Measurements from ENCODE around the gene RFTN1. TPM values are rescaled to one million over a fixed set of nuclear protein-coding genes. Genes with fewer than 3 reads are reported as not detected.

Gene RFTN1
- total and polyA plus RNA-seq, 5 donors from 2014 or later, result 87.1 to 111 (median 104) TPM

DNA sequence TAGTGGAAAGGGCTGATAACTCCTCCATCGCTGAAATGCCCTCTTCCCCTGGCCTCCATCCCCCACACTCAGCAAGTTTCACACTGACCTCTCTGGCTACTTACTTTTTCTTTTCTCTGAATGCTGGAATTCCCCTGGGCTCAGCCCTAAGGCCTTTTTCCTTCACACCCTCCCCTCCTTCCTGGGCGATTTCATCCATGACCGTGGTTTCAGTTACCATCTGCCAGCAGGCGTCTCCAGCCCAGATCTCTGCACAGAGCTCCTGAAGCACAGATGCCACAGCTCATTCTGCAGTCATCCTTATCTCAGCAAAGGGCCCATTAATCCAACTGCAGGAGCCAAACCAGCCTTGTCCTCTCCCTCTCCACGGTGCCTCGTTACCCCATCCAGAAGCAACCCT is 114.0 kb downstream of the RFTN1 start:
- Mint-ChIP-seq H3K9me3 (no peaks in the 10 kb centered on the region), H3K27ac (peak overlapping the region; percentile 16 to 62 (median 56)), H3K4me1 (peaks cover 16 to 49% (median 32%) of the 10 kb centered on the region in 4 donors), H3K4me3 (no peak overlapping the region), H3K36me3 (peaks cover 36% of the 10 kb centered on the region), H3K27me3 (no peaks in the 10 kb centered on the region)
- H3K9me3 ChIP-seq (ENCODE audit: control insufficient read depth in 2 of 2, low read length in 2 of 2), result no peaks in the 10 kb centered on the region
- no peak overlapping the region for H3K27ac ChIP-seq (ENCODE audit: insufficient read depth, low read length, poor library complexity, severe bottlenecking)
- H3K4me3 ChIP-seq (ENCODE audit: low read depth, low read length), result no peak overlapping the region
- H3K27me3 ChIP-seq (ENCODE audit: control insufficient read depth, insufficient read depth, low read length), result no peaks in the 10 kb centered on the region
- H3K36me3 ChIP-seq (ENCODE audit: control insufficient read depth, insufficient read depth, low read length), result peaks cover 14% of the 10 kb centered on the region
- no peaks in the 10 kb centered on the region for H3K4me1 ChIP-seq (ENCODE audit: control insufficient read depth, insufficient read depth, low read length, poor library complexity, severe bottlenecking)
- DNase-seq (no peak), ATAC-seq (ENCODE audit: low read depth in 2 of 2) (no peak)

DNA sequence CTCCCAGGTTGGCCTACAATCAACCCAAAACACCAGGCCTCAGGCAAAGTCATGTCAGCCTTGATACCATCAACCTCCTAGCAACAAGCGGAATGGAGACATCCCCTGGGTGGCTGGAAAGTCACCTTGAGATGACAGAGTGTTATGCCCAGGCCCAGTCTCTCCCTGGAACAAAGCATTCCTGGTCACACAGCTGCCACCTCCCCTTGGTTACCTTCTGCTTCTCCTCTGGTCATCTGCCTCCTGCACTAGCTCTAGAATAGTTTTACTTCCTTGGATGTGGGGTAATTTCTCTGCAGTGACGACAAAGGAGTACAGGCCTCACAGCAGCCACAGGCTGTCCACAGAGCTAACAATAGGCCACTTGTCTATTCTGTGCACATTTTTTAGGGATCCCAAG is 114.9 kb downstream of the RFTN1 start:
- Mint-ChIP-seq H3K4me1 (peaks cover 14 to 48% (median 32%) of the 10 kb centered on the region in 4 donors), H3K36me3 (peaks cover 40% of the 10 kb centered on the region), H3K9me3 (no peaks in the 10 kb centered on the region), H3K27ac (peak overlapping the region in 1 of 3 donors; percentile 71), H3K4me3 (no peak overlapping the region), H3K27me3 (no peaks in the 10 kb centered on the region)
- Histone ChIP-seq H3K36me3 (ENCODE audit: control insufficient read depth, insufficient read depth, low read length) (peaks cover 15% of the 10 kb centered on the region), H3K4me1 (ENCODE audit: control insufficient read depth, insufficient read depth, low read length, poor library complexity, severe bottlenecking) (no peaks in the 10 kb centered on the region), H3K9me3 (ENCODE audit: control insufficient read depth in 2 of 2, low read length in 2 of 2) (no peaks in the 10 kb centered on the region), H3K27me3 (ENCODE audit: control insufficient read depth, insufficient read depth, low read length) (no peaks in the 10 kb centered on the region), H3K4me3 (ENCODE audit: low read depth, low read length) (no peak overlapping the region), H3K27ac (ENCODE audit: insufficient read depth, low read length, poor library complexity, severe bottlenecking) (no peak overlapping the region)
- ATAC-seq (ENCODE audit: low read depth in 2 of 2), result no peak
- DNase-seq, result no peak

- Mint-ChIP-seq H3K27ac (peak overlapping the region in 1 of 3 donors; percentile 8), H3K4me3 (no peak overlapping the region)
These were observed 117.3 kb downstream of the RFTN1 start for GRCh38 chr3:16396202-16396601.

DNA sequence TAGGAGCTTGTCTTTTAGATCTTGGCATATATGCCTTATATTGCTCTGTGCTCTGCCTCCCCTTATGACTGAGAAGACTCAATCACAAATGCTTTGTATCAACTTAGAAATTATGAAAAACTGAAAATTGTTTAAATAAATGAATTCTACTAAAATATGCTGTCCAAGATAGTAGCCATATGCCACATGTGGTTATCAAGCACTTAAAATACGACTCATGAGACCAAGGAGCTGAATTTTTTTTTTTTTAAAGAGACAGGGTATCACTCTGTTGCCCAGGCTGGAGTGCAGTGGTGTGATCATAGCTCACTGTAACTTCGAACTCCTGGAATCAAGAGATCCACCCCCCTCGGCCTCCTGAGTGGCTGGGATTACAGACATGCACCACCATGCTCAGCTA is 118.3 kb downstream of the RFTN1 start:
- ATAC-seq (ENCODE audit: low read depth in 2 of 2) (no peak), DNase-seq (no peak)
- Histone ChIP-seq H3K4me3 (ENCODE audit: low read depth, low read length) (no peak overlapping the region), H3K9me3 (ENCODE audit: control insufficient read depth in 2 of 2, low read length in 2 of 2) (no peaks in the 10 kb centered on the region), H3K27ac (ENCODE audit: insufficient read depth, low read length, poor library complexity, severe bottlenecking) (no peak overlapping the region), H3K27me3 (ENCODE audit: control insufficient read depth, insufficient read depth, low read length) (no peaks in the 10 kb centered on the region), H3K36me3 (ENCODE audit: control insufficient read depth, insufficient read depth, low read length) (peaks cover 11% of the 10 kb centered on the region), H3K4me1 (ENCODE audit: control insufficient read depth, insufficient read depth, low read length, poor library complexity, severe bottlenecking) (no peaks in the 10 kb centered on the region)
- H3K36me3 Mint-ChIP-seq, result peaks cover 23% of the 10 kb centered on the region
- peaks cover 0 to 2% (median 0%) of the 10 kb centered on the region in 7 donors for H3K9me3 Mint-ChIP-seq
- H3K4me1 Mint-ChIP-seq, result peaks cover 11 to 45% (median 26%) of the 10 kb centered on the region in 4 donors
- H3K27ac Mint-ChIP-seq, result peak overlapping the region in 1 of 3 donors; percentile 62
- no peaks in the 10 kb centered on the region for H3K27me3 Mint-ChIP-seq
- no peak overlapping the region for H3K4me3 Mint-ChIP-seq

More at GRCh38 chr3:16396202-16396601, 117.3 kb downstream of the RFTN1 start:
- Histone ChIP-seq H3K36me3 (ENCODE audit: control insufficient read depth, insufficient read depth, low read length) (peaks cover 11% of the 10 kb centered on the region), H3K27me3 (ENCODE audit: control insufficient read depth, insufficient read depth, low read length) (no peaks in the 10 kb centered on the region), H3K4me3 (ENCODE audit: low read depth, low read length) (no peak overlapping the region), H3K9me3 (ENCODE audit: control insufficient read depth in 2 of 2, low read length in 2 of 2) (no peaks in the 10 kb centered on the region), H3K4me1 (ENCODE audit: control insufficient read depth, insufficient read depth, low read length, poor library complexity, severe bottlenecking) (no peaks in the 10 kb centered on the region), H3K27ac (ENCODE audit: insufficient read depth, low read length, poor library complexity, severe bottlenecking) (no peak overlapping the region)
- Mint-ChIP-seq H3K4me1 (peaks cover 5 to 46% (median 28%) of the 10 kb centered on the region in 4 donors), H3K27me3 (no peaks in the 10 kb centered on the region), H3K36me3 (peaks cover 23% of the 10 kb centered on the region), H3K9me3 (no peaks in the 10 kb centered on the region)
- no peak for ATAC-seq (ENCODE audit: low read depth in 2 of 2)
- DNase-seq, result no peak

DNA sequence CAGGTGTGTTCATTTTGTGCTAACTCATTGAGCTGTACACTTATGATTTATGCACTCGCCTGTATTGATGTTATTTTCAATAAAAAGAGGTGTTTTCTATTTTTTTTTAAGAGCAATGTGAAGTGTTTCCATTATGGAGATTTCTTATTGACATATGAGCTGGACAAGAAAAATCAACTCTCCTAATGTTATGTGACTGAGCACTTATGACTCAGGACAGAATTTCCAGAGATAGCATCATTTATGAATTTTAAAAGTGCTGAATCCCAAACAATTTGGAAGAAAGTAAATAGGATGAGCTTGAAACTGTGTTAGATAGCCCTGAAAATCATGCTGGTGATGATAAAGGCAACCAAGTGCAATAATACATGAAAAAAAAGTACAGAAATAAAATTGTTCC is 118.9 kb downstream of the RFTN1 start:
- Mint-ChIP-seq H3K36me3 (peaks cover 26% of the 10 kb centered on the region), H3K27ac (peak overlapping the region in 1 of 3 donors; percentile 42)

DNA sequence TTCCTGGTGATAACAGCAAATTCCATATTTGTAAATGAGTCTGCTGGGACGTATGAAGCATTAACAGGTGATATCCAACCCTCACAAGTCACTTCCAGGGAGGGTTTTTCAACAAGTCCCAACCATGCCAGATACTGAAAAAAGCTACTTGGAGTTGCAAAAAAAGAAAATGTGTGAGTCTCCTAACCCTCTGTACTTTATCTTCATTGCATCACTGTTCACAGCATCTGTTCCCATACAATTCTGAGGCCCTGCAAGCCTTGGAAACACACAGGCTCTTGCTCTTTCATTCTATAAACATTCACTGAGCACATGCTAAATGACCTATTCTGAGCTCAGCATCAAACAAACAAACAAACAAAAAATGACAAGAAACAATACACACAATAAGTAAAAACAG is 120.8 kb downstream of the RFTN1 start:
- Mint-ChIP-seq H3K36me3 (peaks cover 35% of the 10 kb centered on the region), H3K4me1 (peaks cover 13 to 54% (median 30%) of the 10 kb centered on the region in 4 donors), H3K4me3 (no peak overlapping the region), H3K27ac (peak overlapping the region in 1 of 3 donors; percentile 12), H3K27me3 (no peaks in the 10 kb centered on the region), H3K9me3 (peaks cover 0 to 2% (median 0%) of the 10 kb centered on the region in 7 donors)
- DNase-seq (no peak), ATAC-seq (ENCODE audit: low read depth in 2 of 2) (no peak)
- Histone ChIP-seq H3K36me3 (ENCODE audit: control insufficient read depth, insufficient read depth, low read length) (peaks cover 7% of the 10 kb centered on the region), H3K27me3 (ENCODE audit: control insufficient read depth, insufficient read depth, low read length) (no peaks in the 10 kb centered on the region), H3K4me1 (ENCODE audit: control insufficient read depth, insufficient read depth, low read length, poor library complexity, severe bottlenecking) (no peaks in the 10 kb centered on the region), H3K4me3 (ENCODE audit: low read depth, low read length) (no peak overlapping the region), H3K9me3 (ENCODE audit: control insufficient read depth in 2 of 2, low read length in 2 of 2) (no peaks in the 10 kb centered on the region), H3K27ac (ENCODE audit: insufficient read depth, low read length, poor library complexity, severe bottlenecking) (no peak overlapping the region)

More for the DNA sequence above, 118.9 kb downstream of the RFTN1 start:
- Histone ChIP-seq H3K9me3 (ENCODE audit: control insufficient read depth in 2 of 2, low read length in 2 of 2) (no peaks in the 10 kb centered on the region), H3K27ac (ENCODE audit: insufficient read depth, low read length, poor library complexity, severe bottlenecking) (no peak overlapping the region), H3K36me3 (ENCODE audit: control insufficient read depth, insufficient read depth, low read length) (peaks cover 16% of the 10 kb centered on the region), H3K4me3 (ENCODE audit: low read depth, low read length) (no peak overlapping the region), H3K27me3 (ENCODE audit: control insufficient read depth, insufficient read depth, low read length) (no peaks in the 10 kb centered on the region), H3K4me1 (ENCODE audit: control insufficient read depth, insufficient read depth, low read length, poor library complexity, severe bottlenecking) (no peaks in the 10 kb centered on the region)
- peaks cover 10 to 44% (median 25%) of the 10 kb centered on the region in 4 donors for H3K4me1 Mint-ChIP-seq
- peak overlapping the region in 1 of 4 donors; percentile 6 for H3K4me3 Mint-ChIP-seq
- H3K27me3 Mint-ChIP-seq, result no peaks in the 10 kb centered on the region
- DNase-seq (no peak), ATAC-seq (ENCODE audit: low read depth in 2 of 2) (no peak)
- H3K9me3 Mint-ChIP-seq, result peaks cover 0 to 2% (median 0%) of the 10 kb centered on the region in 7 donors

- peaks cover 10 to 59% (median 30%) of the 10 kb centered on the region in 4 donors for H3K4me1 Mint-ChIP-seq
- peaks cover 0 to 2% (median 0%) of the 10 kb centered on the region in 7 donors for H3K9me3 Mint-ChIP-seq
These were observed 121.4 kb downstream of the RFTN1 start for GRCh38 chr3:16392065-16392464.

GRCh38 chr3:16390581-16390980 is 122.9 kb downstream of the RFTN1 start:
- peaks cover 7% of the 10 kb centered on the region for H3K36me3 ChIP-seq (ENCODE audit: control insufficient read depth, insufficient read depth, low read length)
- H3K4me1 ChIP-seq (ENCODE audit: control insufficient read depth, insufficient read depth, low read length, poor library complexity, severe bottlenecking), result no peaks in the 10 kb centered on the region
- no peak for DNase-seq
- no peaks in the 10 kb centered on the region for H3K9me3 ChIP-seq (ENCODE audit: control insufficient read depth in 2 of 2, low read length in 2 of 2)
- ATAC-seq (ENCODE audit: low read depth in 2 of 2), result no peak
- no peak overlapping the region for H3K4me3 ChIP-seq (ENCODE audit: low read depth, low read length)
- no peaks in the 10 kb centered on the region for H3K27me3 ChIP-seq (ENCODE audit: control insufficient read depth, insufficient read depth, low read length)
- peaks cover 8 to 68% (median 31%) of the 10 kb centered on the region in 4 donors for H3K4me1 Mint-ChIP-seq
- peaks cover 0 to 2% (median 0%) of the 10 kb centered on the region in 7 donors for H3K9me3 Mint-ChIP-seq
- H3K27ac Mint-ChIP-seq, result peak overlapping the region in 2 of 3 donors; percentile 0 to 28
- peaks cover 26% of the 10 kb centered on the region for H3K36me3 Mint-ChIP-seq
- H3K27me3 Mint-ChIP-seq, result no peaks in the 10 kb centered on the region
- H3K4me3 Mint-ChIP-seq, result no peak overlapping the region
- no peak overlapping the region for H3K27ac ChIP-seq (ENCODE audit: insufficient read depth, low read length, poor library complexity, severe bottlenecking)

More at GRCh38 chr3:16392065-16392464, 121.4 kb downstream of the RFTN1 start:
- no peak overlapping the region for H3K4me3 Mint-ChIP-seq
- H3K27ac Mint-ChIP-seq, result no peak overlapping the region
- DNase-seq, result no peak
- Histone ChIP-seq H3K4me1 (ENCODE audit: control insufficient read depth, insufficient read depth, low read length, poor library complexity, severe bottlenecking) (no peaks in the 10 kb centered on the region), H3K36me3 (ENCODE audit: control insufficient read depth, insufficient read depth, low read length) (peaks cover 7% of the 10 kb centered on the region), H3K4me3 (ENCODE audit: low read depth, low read length) (no peak overlapping the region), H3K9me3 (ENCODE audit: control insufficient read depth in 2 of 2, low read length in 2 of 2) (no peaks in the 10 kb centered on the region), H3K27ac (ENCODE audit: insufficient read depth, low read length, poor library complexity, severe bottlenecking) (no peak overlapping the region), H3K27me3 (ENCODE audit: control insufficient read depth, insufficient read depth, low read length) (no peaks in the 10 kb centered on the region)
- no peak for ATAC-seq (ENCODE audit: low read depth in 2 of 2)
- H3K27me3 Mint-ChIP-seq, result no peaks in the 10 kb centered on the region
- H3K36me3 Mint-ChIP-seq, result peaks cover 33% of the 10 kb centered on the region
